ENCODE measurements around the gene LY6G5C. TPM values are rescaled to one million over a fixed set of nuclear protein-coding genes. Genes with fewer than 3 reads are reported as not detected.

Gene LY6G5C
- total RNA-seq, 3 donors from 2014 or later: 1.7 to 4.2 (median 2.1) TPM

DNA sequence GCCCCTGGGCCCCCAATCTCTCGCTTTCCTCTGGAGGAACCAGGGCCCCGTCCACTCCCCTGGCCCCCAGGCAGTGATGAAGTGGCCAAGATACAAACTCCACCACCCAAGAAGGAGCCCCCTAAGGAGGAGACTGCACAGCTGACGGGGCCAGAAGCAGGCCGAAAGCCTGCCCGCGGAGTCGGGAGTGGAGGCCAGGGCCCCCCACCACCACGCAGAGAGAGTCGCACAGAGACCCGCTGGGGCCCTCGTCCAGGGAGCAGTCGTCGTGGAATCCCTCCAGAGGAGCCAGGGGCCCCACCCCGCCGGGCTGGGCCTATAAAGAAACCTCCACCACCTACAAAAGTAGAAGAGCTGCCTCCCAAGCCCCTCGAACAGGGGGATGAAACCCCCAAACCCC is 49.7 kb downstream of the LY6G5C start:
- TF ChIP-seq, protein P1, sequence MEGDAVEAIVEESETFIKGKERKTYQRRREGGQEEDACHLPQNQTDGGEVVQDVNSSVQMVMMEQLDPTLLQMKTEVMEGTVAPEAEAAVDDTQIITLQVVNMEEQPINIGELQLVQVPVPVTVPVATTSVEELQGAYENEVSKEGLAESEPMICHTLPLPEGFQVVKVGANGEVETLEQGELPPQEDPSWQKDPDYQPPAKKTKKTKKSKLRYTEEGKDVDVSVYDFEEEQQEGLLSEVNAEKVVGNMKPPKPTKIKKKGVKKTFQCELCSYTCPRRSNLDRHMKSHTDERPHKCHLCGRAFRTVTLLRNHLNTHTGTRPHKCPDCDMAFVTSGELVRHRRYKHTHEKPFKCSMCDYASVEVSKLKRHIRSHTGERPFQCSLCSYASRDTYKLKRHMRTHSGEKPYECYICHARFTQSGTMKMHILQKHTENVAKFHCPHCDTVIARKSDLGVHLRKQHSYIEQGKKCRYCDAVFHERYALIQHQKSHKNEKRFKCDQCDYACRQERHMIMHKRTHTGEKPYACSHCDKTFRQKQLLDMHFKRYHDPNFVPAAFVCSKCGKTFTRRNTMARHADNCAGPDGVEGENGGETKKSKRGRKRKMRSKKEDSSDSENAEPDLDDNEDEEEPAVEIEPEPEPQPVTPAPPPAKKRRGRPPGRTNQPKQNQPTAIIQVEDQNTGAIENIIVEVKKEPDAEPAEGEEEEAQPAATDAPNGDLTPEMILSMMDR (IDR thresholded peaks at IDR 0.05): no peak
- H3K4me3 ChIP-seq: no peak overlapping the region
- intact Hi-C loops (cut with DNase I, micrococcal nuclease): no loop called here
- H3K36me3 ChIP-seq (ENCODE audit: low read depth): peaks cover 28% of the 10 kb centered on the region
- no peaks in the 10 kb centered on the region for H3K4me1 ChIP-seq (ENCODE audit: low read depth)
- ATAC-seq (no peak), DNase-seq (no peak)
- H3K9me3 ChIP-seq: no peaks in the 10 kb centered on the region

GRCh38 chr6:31630177-31630934 is 50.5 kb downstream of the LY6G5C start:
- H3K36me3 ChIP-seq (ENCODE audit: low read depth): peaks cover 35% of the 10 kb centered on the region
- TF ChIP-seq, protein P1 (IDR thresholded peaks at IDR 0.05): no peak
- ATAC-seq (no peak), DNase-seq (no peak)
- no peaks in the 10 kb centered on the region for H3K9me3 ChIP-seq
- H3K4me1 ChIP-seq (ENCODE audit: low read depth): no peaks in the 10 kb centered on the region
- no peak overlapping the region for H3K4me3 ChIP-seq
- intact Hi-C loops (cut with DNase I, micrococcal nuclease): no loop called here

GRCh38 chr6:31629014-31629413 is 51.9 kb downstream of the LY6G5C start:
- ATAC-seq (no peak), DNase-seq (no peak)
- intact Hi-C loops (cut with DNase I, micrococcal nuclease): no loop called here
- TF ChIP-seq, protein P1 (IDR thresholded peaks at IDR 0.05): no peak
- Histone ChIP-seq H3K9me3 (no peaks in the 10 kb centered on the region), H3K36me3 (ENCODE audit: low read depth) (peaks cover 46% of the 10 kb centered on the region), H3K4me3 (no peak overlapping the region), H3K4me1 (ENCODE audit: low read depth) (no peaks in the 10 kb centered on the region)

- no peaks in the 10 kb centered on the region for H3K4me1 ChIP-seq (ENCODE audit: low read depth)
Observed at GRCh38 chr6:31627690-31628287, 53.1 kb downstream of the LY6G5C start.

DNA sequence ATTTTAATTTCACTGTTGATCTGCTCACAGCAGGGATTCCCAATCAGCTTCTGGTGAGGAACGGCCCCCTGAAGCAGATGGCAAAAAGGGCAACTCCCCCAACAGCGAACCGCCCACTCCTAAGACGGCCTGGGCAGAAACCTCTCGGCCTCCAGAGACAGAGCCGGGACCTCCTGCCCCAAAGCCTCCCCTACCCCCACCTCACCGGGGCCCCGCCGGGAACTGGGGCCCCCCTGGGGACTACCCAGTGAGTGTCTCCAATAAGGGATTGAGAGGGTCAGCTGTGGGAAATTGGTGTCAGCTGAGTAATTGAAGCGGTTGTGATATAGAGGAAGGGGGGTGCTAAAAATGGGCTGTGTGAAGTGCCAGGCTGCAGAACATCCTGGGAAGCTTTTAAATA is 53.9 kb downstream of the LY6G5C start:
- Histone ChIP-seq H3K36me3 (ENCODE audit: low read depth) (peaks cover 46% of the 10 kb centered on the region), H3K4me3 (no peak overlapping the region), H3K9me3 (no peaks in the 10 kb centered on the region), H3K4me1 (ENCODE audit: low read depth) (peaks cover 3% of the 10 kb centered on the region)
- DNase-seq (no peak), ATAC-seq (no peak)
- intact Hi-C loops (cut with DNase I, micrococcal nuclease): no loop called here
- TF ChIP-seq, protein P1 (IDR thresholded peaks at IDR 0.05): no peak

More at GRCh38 chr6:31627690-31628287, 53.1 kb downstream of the LY6G5C start:
- TF ChIP-seq, protein P1 (IDR thresholded peaks at IDR 0.05): no peak
- DNase-seq (no peak), ATAC-seq (no peak)
- peaks cover 46% of the 10 kb centered on the region for H3K36me3 ChIP-seq (ENCODE audit: low read depth)
- intact Hi-C loops (cut with DNase I, micrococcal nuclease): no loop called here
- no peaks in the 10 kb centered on the region for H3K9me3 ChIP-seq
- no peak overlapping the region for H3K4me3 ChIP-seq

Small RNA genes lying within 50 kb of the gene (microRNA-seq; reads per million reads assigned to microRNA genes)
- 0.70 reads per million for gene MIR4646
- gene MIR6832: not detected

Other genes starting within 250 kb of the LY6G5C start
- gene MICB, start 182.9 kb downstream of the LY6G5C start, total RNA-seq: 1 to 10 TPM; 1.3 to 4.1 (median 2.9) TPM
- gene MCCD1, start 152.1 kb downstream of the LY6G5C start, total RNA-seq: not detected
- 100 to 1,000 TPM; 239 to 309 (median 295) TPM for gene DDX39B, start 139.1 kb downstream of the LY6G5C start, total RNA-seq
- 1 to 10 TPM in 2 of 3 donors, under 1 TPM in 1; 0.55 to 4.5 (median 1.2) TPM for gene ATP6V1G2, start 134.5 kb downstream of the LY6G5C start, total RNA-seq
- gene NFKBIL1, start 133.5 kb downstream of the LY6G5C start, total RNA-seq: 10 to 100 TPM; 15.8 to 27.8 (median 18.3) TPM
- gene LTA, start 108.8 kb downstream of the LY6G5C start, total RNA-seq: under 1 TPM in 2 of 3 donors, not detected in 1; 0.20 to 0.22 TPM
- 1 to 10 TPM in 2 of 3 donors, under 1 TPM in 1; 0.41 to 1.7 (median 1.1) TPM for gene TNF, start 105.5 kb downstream of the LY6G5C start, total RNA-seq
- 1 to 10 TPM; 2.1 to 3.4 (median 2.2) TPM for gene LTB, start 98.6 kb downstream of the LY6G5C start, total RNA-seq
- 10 to 100 TPM in 1 of 3 donors, 1 to 10 TPM in 2; 3.9 to 11.3 (median 6.6) TPM for gene LST1, start 94.8 kb downstream of the LY6G5C start, total RNA-seq
- under 1 TPM in 1 of 3 donors, not detected in 2; 0.46 TPM for gene NCR3, start 88.1 kb downstream of the LY6G5C start, total RNA-seq
- gene AIF1, start 65.8 kb downstream of the LY6G5C start, total RNA-seq: 10 to 100 TPM in 2 of 3 donors, 1 to 10 TPM in 1; 6.1 to 28.4 (median 17.3) TPM
- 100 to 1,000 TPM; 109 to 151 (median 120) TPM for gene PRRC2A, start 60.4 kb downstream of the LY6G5C start, total RNA-seq
- 100 to 1,000 TPM; 282 to 298 (median 293) TPM for gene BAG6, start 28.4 kb downstream of the LY6G5C start, total RNA-seq
- 1 to 10 TPM; 2.2 to 2.7 (median 2.4) TPM for gene APOM, start 25.2 kb downstream of the LY6G5C start, total RNA-seq
- 10 to 100 TPM; 28.5 to 33.0 (median 32.3) TPM for gene C6orf47, start 20.3 kb downstream of the LY6G5C start, total RNA-seq
- 10 to 100 TPM; 13.4 to 17.7 (median 17.4) TPM for gene GPANK1, start 16.1 kb downstream of the LY6G5C start, total RNA-seq
- 100 to 1,000 TPM; 125 to 147 (median 134) TPM for gene CSNK2B, start 15.0 kb downstream of the LY6G5C start, total RNA-seq
- 10 to 100 TPM; 13.1 to 17.2 (median 15.5) TPM for gene LY6G5B, start 11.1 kb downstream of the LY6G5C start, total RNA-seq
- 10 to 100 TPM; 55.3 to 69.4 (median 68.4) TPM for gene ABHD16A, start 22.3 kb upstream of the LY6G5C start, total RNA-seq
- not detected for gene LY6G6F, start 25.8 kb upstream of the LY6G5C start, total RNA-seq
- gene LY6G6D, start 34.3 kb upstream of the LY6G5C start, total RNA-seq: 1 to 10 TPM in 1 of 3 donors, under 1 TPM in 1, not detected in 1; 0.90 to 6.1 TPM
- gene LY6G6C, start 40.7 kb upstream of the LY6G5C start, total RNA-seq: under 1 TPM in 1 of 3 donors, not detected in 2; 0.32 TPM
- gene MPIG6B, start 42.3 kb upstream of the LY6G5C start, total RNA-seq: 1 to 10 TPM in 1 of 3 donors, under 1 TPM in 2; 0.48 to 1.4 (median 0.57) TPM
- 100 to 1,000 TPM in 1 of 3 donors, 10 to 100 TPM in 2; 56.1 to 152 (median 99.5) TPM for gene DDAH2, start 48.2 kb upstream of the LY6G5C start, total RNA-seq
- 100 to 1,000 TPM; 269 to 555 (median 441) TPM for gene CLIC1, start 55.5 kb upstream of the LY6G5C start, total RNA-seq
- gene MSH5, start 58.9 kb upstream of the LY6G5C start, total RNA-seq: 10 to 100 TPM; 14.1 to 29.9 (median 29.7) TPM
- 1 to 10 TPM; 2.5 to 9.6 (median 4.3) TPM for gene SAPCD1, start 81.6 kb upstream of the LY6G5C start, total RNA-seq
- 1 to 10 TPM; 5.9 to 8.2 (median 6.9) TPM for gene VWA7, start 96.3 kb upstream of the LY6G5C start, total RNA-seq
- 10 to 100 TPM; 41.7 to 65.8 (median 45.0) TPM for gene VARS1, start 114.7 kb upstream of the LY6G5C start, total RNA-seq
- 10 to 100 TPM; 21.7 to 35.5 (median 33.8) TPM for gene LSM2, start 125.9 kb upstream of the LY6G5C start, total RNA-seq
- 1 to 10 TPM; 1.2 to 3.4 (median 1.3) TPM for gene HSPA1L, start 134.2 kb upstream of the LY6G5C start, total RNA-seq
- gene HSPA1A, start 134.5 kb upstream of the LY6G5C start, total RNA-seq: 100 to 1,000 TPM in 2 of 3 donors, 10 to 100 TPM in 1; 73.6 to 274 (median 107) TPM
- 100 to 1,000 TPM; 172 to 254 (median 200) TPM for gene HSPA1B, start 146.7 kb upstream of the LY6G5C start, total RNA-seq
- 10 to 100 TPM; 44.0 to 65.7 (median 45.0) TPM for gene NEU1, start 181.8 kb upstream of the LY6G5C start, total RNA-seq
- 100 to 1,000 TPM; 332 to 795 (median 740) TPM for gene SLC44A4, start 197.9 kb upstream of the LY6G5C start, total RNA-seq
- 10 to 100 TPM; 29.6 to 50.1 (median 36.4) TPM for gene EHMT2, start 216.6 kb upstream of the LY6G5C start, total RNA-seq
- gene ZBTB12, start 221.0 kb upstream of the LY6G5C start, total RNA-seq: 1 to 10 TPM; 2.3 to 6.2 (median 3.4) TPM
- 10 to 100 TPM in 2 of 3 donors, 1 to 10 TPM in 1; 5.5 to 33.7 (median 17.9) TPM for gene C2, start 246.7 kb upstream of the LY6G5C start, total RNA-seq